Fibroblast of pulmonary artery (primary cell): ENCODE measurements around the gene IFT43.
"Not testable (repeated sequence)": the region's sequence is repeated elsewhere in the genome, so short reads cannot be mapped to it uniquely, and the experiment has no call there.

Experiments
- DNase-seq: peaks from one replicate; pipeline ENCODE4 v3.0.0-alpha.2; 2010; ENCODE audit warnings: low read depth
- H3K4me3 ChIP-seq: replicated peaks from 2 replicates; pipeline ENCODE4 v1.5.1; 2011; ENCODE audit warnings: low read depth, mild to moderate bottlenecking, control low read depth, low read length, moderate library complexity
- CTCF ChIP-seq: IDR thresholded peaks from 2 replicates; pipeline ENCODE4 v1.5.1; 2011; ENCODE audit warnings: mild to moderate bottlenecking, control low read depth, low read length, inconsistent platforms; ENCODE audit errors: missing control alignments

Gene IFT43

GRCh38 chr14:75995372-75996041, 9.9 kb downstream of the IFT43 start:
- H3K4me3 ChIP-seq: no peak overlapping the region
- peak; percentile 76 for DNase-seq
- TF ChIP-seq CTCF: no peak

GRCh38 chr14:75996488-75996887, 10.9 kb downstream of the IFT43 start:
- DNase-seq: no peak
- no peak for TF ChIP-seq CTCF
- H3K4me3 ChIP-seq: no peak overlapping the region

- DNase-seq: no peak
- H3K4me3 ChIP-seq: no peak overlapping the region
- no peak for TF ChIP-seq CTCF
These were observed 14.1 kb downstream of the IFT43 start for GRCh38 chr14:75999511-76000190.

GRCh38 chr14:76002383-76002782, 16.8 kb downstream of the IFT43 start:
- no peak for TF ChIP-seq CTCF
- H3K4me3 ChIP-seq: no peak overlapping the region
- no peak for DNase-seq

GRCh38 chr14:76006253-76006652, 20.7 kb downstream of the IFT43 start:
- no peak for TF ChIP-seq CTCF
- H3K4me3 ChIP-seq: no peak overlapping the region
- no peak for DNase-seq

GRCh38 chr14:76007379-76007778, 21.8 kb downstream of the IFT43 start:
- no peak overlapping the region for H3K4me3 ChIP-seq
- no peak for DNase-seq
- TF ChIP-seq CTCF: no peak

- no peak for DNase-seq
- TF ChIP-seq CTCF: no peak
- H3K4me3 ChIP-seq: no peak overlapping the region
These were observed 22.3 kb downstream of the IFT43 start for GRCh38 chr14:76007852-76008251.

GRCh38 chr14:76009627-76010026, 24.1 kb downstream of the IFT43 start:
- H3K4me3 ChIP-seq, DNase-seq: not testable (repeated sequence)
